BLaER1 treated with 17β-estradiol and CSF1 and Interleukin-3, amounts not matched to agents 10 nM and 100 nM (cell line): ENCODE results near the gene KPNA3.
"Not testable (repeated sequence)": the region's sequence is repeated elsewhere in the genome, so short reads cannot be mapped to it uniquely, and the experiment has no call there.

ENCODE experiments used
- H3K27ac ChIP-seq, 11 experiments: shearing (Covaris generic); formaldehyde crosslinking; 2 replicates each; pipeline ENCODE4 v1.8.1; 2022
- H3K27me3 ChIP-seq, 11 experiments: shearing (Covaris generic); formaldehyde crosslinking; 2 replicates each; pipeline ENCODE4 v1.8.1; 2022
- H3K36me3 ChIP-seq, 11 experiments: shearing (Covaris generic); formaldehyde crosslinking; 2 replicates each; pipeline ENCODE4 v1.8.1; 2022
- H3K4me1 ChIP-seq, 10 experiments: shearing (Covaris generic); formaldehyde crosslinking; 2 replicates each; pipeline ENCODE4 v1.8.1; 2022
- H3K4me2 ChIP-seq, 11 experiments: shearing (Covaris generic); formaldehyde crosslinking; 2 replicates each; pipeline ENCODE4 v1.8.1; 2022
- H3K4me3 ChIP-seq, 10 experiments: shearing (Covaris generic); formaldehyde crosslinking; 2 replicates each; pipeline ENCODE4 v1.8.1; 2022
- H3K9ac ChIP-seq, 11 experiments: shearing (Covaris generic); formaldehyde crosslinking; 2 replicates each; pipeline ENCODE4 v1.8.1; 2022
- H3K9me3 ChIP-seq, 11 experiments: shearing (Covaris generic); formaldehyde crosslinking; replicated peaks in 1 of 11; 2 replicates each; pipeline ENCODE4 v1.8.1; 2022
- H4K20me1 ChIP-seq, 11 experiments: shearing (Covaris generic); formaldehyde crosslinking; 2 replicates each; pipeline ENCODE4 v1.8.1; 2022
- Cebpa-rat ChIP-seq, 11 experiments: shearing (Covaris generic); IDR thresholded peaks; 2 replicates each; pipeline ENCODE4 v1.8.1; 2022

The KPNA3 gene

DNA sequence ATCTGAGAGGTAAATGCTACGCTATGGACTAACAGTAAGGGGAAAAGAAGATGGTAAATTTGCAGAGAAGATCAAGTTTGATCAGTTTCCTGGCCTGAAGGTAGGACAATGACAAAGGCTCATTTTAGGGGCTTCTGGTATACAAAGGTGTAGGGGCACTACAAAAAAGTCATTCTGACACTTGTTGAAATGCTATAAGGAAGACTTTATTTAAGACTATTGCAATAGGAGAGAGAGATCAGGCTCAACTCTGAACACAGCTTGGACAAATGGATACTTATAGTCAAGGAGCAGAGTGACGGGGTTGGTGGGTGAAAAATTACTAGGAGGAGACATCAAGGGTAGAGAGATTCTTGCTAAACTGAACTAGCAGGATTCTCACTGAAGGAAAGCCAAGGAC, 37.2 kb upstream of the KPNA3 start:
- H3K9me3 ChIP-seq: peaks cover 8 to 21% (median 19%) of the 10 kb centered on the region in 11 experiments; a peak in 19 of 22 replicates
- 0 out of 22 replicates have a peak, but pooled peaks cover 0 to 3% (median 0%) of the 10 kb centered on the region in 11 experiments for H3K36me3 ChIP-seq
- peaks cover 0 to 15% (median 0%) of the 10 kb centered on the region in 10 experiments; a peak in 1 of 20 replicates for H3K4me1 ChIP-seq
- H3K27ac ChIP-seq: no peak overlapping the region
- H3K4me2 ChIP-seq: no peak overlapping the region
- no peak overlapping the region for H3K9ac ChIP-seq
- no peaks in the 10 kb centered on the region for H3K27me3 ChIP-seq
- no peak overlapping the region for H3K4me3 ChIP-seq
- no peaks in the 10 kb centered on the region for H4K20me1 ChIP-seq
- no peak for TF ChIP-seq Cebpa-rat (IDR thresholded peaks at IDR 0.05)

DNA sequence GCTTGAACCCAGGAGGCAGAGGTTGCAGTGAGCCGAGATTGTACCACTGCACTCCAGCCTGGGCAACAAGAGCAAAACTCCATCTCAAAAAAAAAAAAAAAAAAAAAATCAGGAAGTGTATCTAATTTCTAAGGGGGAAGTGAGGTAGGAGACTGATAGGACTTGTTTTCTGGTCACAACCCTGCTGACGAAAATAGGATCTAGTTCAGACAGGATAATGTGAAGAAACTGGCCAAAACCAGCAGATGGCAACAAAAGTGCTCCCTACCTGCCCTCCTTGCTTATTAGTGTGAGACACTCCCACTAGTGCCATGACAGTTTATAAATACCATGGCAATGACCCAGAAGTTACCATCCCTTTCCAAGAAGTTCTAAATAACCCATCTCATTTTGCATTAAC, 36.0 kb upstream of the KPNA3 start:
- Histone ChIP-seq H3K4me1 (peaks cover 0 to 15% (median 0%) of the 10 kb centered on the region in 10 experiments; a peak in 1 of 20 replicates), H4K20me1 (no peaks in the 10 kb centered on the region), H3K9me3 (peaks cover 8 to 21% (median 19%) of the 10 kb centered on the region in 11 experiments; a peak in 19 of 22 replicates), H3K4me3 (no peak overlapping the region), H3K36me3 (0 out of 22 replicates have a peak, but pooled peaks cover 0 to 3% (median 0%) of the 10 kb centered on the region in 11 experiments), H3K27me3 (no peaks in the 10 kb centered on the region), H3K4me2 (peak overlapping the region in 1 of 11 experiments; percentile 12; a peak in 1 of 22 replicates), H3K27ac (no peak overlapping the region), H3K9ac (no peak overlapping the region)
- TF ChIP-seq Cebpa-rat (IDR thresholded peaks at IDR 0.05): no peak

DNA sequence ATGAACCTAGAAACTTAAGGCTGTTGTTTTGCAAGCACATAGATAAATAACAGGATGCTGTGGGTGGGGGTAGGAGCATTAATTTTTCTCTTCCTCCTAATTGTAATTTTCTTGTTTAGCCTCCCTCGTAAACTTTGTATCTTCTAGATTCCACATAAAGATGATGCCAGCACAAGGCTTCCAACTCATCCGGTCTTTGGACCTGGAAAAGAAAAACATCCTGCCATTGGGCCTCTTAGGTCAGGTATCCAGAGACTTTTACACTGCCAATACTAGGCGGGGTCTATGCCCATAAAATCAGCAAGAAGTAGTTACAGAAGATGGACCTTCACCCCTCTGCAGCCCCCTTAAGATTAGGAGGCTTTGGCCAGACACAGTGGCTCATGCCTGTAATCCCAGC, 35.4 kb upstream of the KPNA3 start:
- 0 out of 22 replicates have a peak, but pooled peaks cover 0 to 3% (median 0%) of the 10 kb centered on the region in 11 experiments for H3K36me3 ChIP-seq
- no peaks in the 10 kb centered on the region for H4K20me1 ChIP-seq
- no peak for TF ChIP-seq Cebpa-rat (IDR thresholded peaks at IDR 0.05)
- peaks cover 8 to 21% (median 19%) of the 10 kb centered on the region in 11 experiments; a peak in 19 of 22 replicates for H3K9me3 ChIP-seq
- no peak overlapping the region for H3K4me3 ChIP-seq
- H3K4me2 ChIP-seq: no peak overlapping the region
- H3K4me1 ChIP-seq: peaks cover 0 to 15% (median 0%) of the 10 kb centered on the region in 10 experiments; a peak in 1 of 20 replicates
- no peaks in the 10 kb centered on the region for H3K27me3 ChIP-seq
- no peak overlapping the region for H3K9ac ChIP-seq
- no peak overlapping the region for H3K27ac ChIP-seq

DNA sequence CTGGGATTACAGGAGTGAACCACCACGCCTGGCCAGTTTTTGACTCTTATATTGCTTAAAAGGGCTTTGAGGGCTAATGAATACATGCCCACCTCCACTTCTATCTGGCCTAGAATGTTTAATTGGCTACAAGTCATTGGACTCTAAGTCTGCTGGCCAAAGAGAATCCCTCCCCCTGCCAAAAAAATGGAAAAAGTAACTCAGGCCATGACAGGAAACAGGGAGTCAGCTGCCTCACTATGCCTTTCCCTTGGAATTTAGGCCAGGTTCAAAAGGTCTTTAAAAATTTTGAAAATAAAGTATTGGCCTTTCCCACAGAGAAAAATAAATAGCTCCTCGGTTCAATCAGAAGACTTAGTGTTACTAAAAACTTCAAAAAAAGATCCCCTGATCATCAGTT, 34.9 kb upstream of the KPNA3 start:
- Histone ChIP-seq H3K36me3 (0 out of 22 replicates have a peak, but pooled peaks cover 0 to 3% (median 0%) of the 10 kb centered on the region in 11 experiments), H3K9ac (no peak overlapping the region), H3K4me1 (peaks cover 0 to 15% (median 0%) of the 10 kb centered on the region in 10 experiments; a peak in 1 of 20 replicates), H3K27ac (no peak overlapping the region), H3K4me2 (no peak overlapping the region), H3K4me3 (no peak overlapping the region), H3K9me3 (peaks cover 8 to 21% (median 19%) of the 10 kb centered on the region in 11 experiments; a peak in 19 of 22 replicates), H4K20me1 (no peaks in the 10 kb centered on the region), H3K27me3 (no peaks in the 10 kb centered on the region)
- TF ChIP-seq Cebpa-rat (IDR thresholded peaks at IDR 0.05): no peak

DNA sequence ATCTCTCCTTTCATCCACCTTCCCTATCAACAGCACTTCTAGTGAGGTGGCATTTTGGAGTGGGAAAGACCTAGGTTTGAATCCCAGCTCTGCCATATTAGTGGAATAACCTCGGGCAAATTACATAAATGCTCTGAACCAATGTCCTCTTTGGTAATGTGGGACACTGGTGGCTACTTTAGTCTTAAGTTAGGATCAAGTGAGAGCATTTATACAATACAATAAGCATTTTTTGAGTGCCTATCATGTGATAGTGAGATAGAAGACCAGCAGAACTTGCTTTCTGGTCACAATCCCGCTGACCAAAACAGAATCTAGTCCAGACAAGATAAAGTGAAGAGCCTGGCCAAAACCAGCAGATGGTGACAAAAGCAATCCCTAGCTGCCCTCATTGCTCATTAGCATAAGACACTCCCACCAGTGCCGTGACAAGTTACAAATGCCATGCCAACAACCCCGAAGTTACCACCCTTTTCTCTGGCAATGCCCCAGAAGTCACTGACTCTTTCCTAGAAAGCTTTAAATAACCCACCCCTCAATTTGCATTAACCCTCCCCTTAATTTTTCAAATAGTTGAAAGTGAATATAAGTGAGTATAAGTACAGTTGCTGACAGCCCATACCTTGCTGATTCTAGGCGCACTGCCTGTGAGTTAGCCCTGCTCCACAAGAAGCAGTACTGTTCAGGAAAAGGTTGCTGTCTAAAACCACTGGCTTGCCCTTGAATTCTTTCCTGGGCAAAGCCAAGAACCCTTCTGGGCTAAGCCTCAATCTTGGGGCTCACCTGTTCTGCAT, 28.9 kb upstream of the KPNA3 start:
- Histone ChIP-seq H3K4me3 (no peak overlapping the region), H4K20me1 (no peaks in the 10 kb centered on the region), H3K9ac (no peak overlapping the region), H3K36me3 (no peaks in the 10 kb centered on the region), H3K27me3 (no peaks in the 10 kb centered on the region), H3K4me1 (no peaks in the 10 kb centered on the region), H3K9me3 (peaks cover 0 to 4% (median 0%) of the 10 kb centered on the region in 11 experiments; a peak in 2 of 22 replicates), H3K27ac (no peak overlapping the region), H3K4me2 (no peak overlapping the region)
- TF ChIP-seq Cebpa-rat (IDR thresholded peaks at IDR 0.05): no peak

DNA sequence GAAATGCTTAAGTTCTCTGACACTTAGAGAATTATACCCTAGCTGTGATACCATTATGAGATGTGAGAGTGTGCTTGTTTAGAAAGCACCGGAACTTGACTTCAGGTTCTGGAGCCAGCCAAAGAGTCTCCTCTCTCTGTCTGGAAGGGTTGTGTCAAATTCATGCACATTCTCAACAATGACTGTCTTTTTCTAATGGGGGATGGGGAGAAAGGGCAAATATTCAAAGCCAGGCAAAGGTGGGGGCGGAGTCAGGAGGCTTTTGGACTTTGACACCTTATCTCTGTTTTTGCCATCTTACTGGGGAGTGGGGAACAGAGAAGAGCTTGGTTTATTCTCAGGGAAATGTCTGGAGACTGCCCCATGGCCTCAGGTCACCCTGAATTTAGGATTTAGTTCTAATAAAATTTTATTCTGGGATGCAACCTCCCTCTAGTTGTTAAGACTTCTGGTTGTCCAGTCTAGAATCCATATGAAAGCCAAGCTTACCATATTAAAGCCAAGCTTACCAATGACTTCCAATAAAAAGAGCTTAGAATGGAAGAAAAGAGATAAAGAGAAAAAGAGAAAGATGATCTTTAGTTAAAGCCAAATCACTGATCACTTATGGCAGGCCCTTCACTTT, 28.2 kb upstream of the KPNA3 start:
- TF ChIP-seq Cebpa-rat (IDR thresholded peaks at IDR 0.05): no peak
- no peak overlapping the region for H3K4me3 ChIP-seq

DNA sequence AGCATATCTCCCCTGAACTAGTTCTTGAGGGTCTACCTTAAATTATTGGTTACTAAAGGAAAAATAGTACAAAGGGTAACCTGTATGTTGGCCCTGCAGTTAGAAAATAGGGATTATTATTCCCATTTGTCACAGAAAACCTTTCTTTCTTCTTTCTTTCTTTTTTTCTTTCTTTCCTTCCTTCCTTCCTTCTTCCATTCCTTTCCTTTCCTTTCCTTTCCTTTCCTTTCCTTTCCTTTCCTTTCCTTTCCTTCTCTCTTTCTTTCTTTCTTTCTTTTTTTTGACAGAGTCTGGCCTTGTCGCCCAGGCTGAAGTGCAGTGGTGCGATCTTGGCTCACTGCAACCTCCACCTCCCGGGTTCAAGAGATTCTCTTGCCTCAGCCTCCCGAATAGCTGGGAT, 23.6 kb upstream of the KPNA3 start:
- not testable (repeated sequence) for H3K27ac ChIP-seq, H3K9ac ChIP-seq, H3K27me3 ChIP-seq, H3K4me1 ChIP-seq, H3K9me3 ChIP-seq, H3K4me2 ChIP-seq, H3K4me3 ChIP-seq, H4K20me1 ChIP-seq, H3K36me3 ChIP-seq

More for the DNA sequence above, 28.2 kb upstream of the KPNA3 start:
- Histone ChIP-seq H3K4me1 (no peaks in the 10 kb centered on the region), H3K36me3 (no peaks in the 10 kb centered on the region), H3K27me3 (no peaks in the 10 kb centered on the region), H3K4me2 (no peak overlapping the region), H3K27ac (no peak overlapping the region), H3K9me3 (peaks cover 0 to 4% (median 0%) of the 10 kb centered on the region in 11 experiments; a peak in 2 of 22 replicates), H4K20me1 (no peaks in the 10 kb centered on the region), H3K9ac (no peak overlapping the region)

DNA sequence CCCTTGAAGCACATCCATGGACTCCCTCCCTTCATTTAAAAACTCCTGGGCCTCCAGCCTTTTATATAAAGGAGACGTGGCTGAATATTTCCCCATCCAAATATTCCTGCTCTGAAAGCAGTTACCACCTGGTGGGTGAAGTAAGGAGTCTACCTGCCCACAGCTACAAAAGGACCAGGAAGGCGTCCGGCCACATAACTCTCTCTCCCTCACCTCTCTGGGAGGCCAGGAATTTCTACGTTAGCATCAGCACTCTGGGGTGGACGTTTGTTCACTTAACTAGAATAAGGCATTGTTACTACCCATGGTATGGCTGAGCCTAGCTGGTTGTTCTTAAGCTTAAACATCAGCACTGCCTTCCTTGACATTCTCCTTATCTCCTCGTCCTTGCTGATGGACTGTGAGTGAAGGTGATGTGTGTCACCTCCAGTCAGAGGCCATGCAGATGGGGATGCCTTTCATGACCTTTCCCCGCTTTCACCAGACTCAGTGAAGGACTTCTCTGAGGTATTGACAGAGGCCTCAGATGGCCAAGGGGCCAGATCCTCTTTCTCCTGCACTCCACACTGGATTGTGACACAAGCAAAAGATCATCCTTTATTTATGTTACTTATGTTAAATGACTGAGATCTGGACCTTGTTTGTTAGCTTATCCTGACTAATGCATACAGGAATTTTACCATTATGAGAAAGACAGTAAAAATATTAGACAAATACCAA, 22.2 kb upstream of the KPNA3 start:
- no peak overlapping the region for H3K27ac ChIP-seq
- H3K4me3 ChIP-seq: no peak overlapping the region
- H3K36me3 ChIP-seq: no peaks in the 10 kb centered on the region
- TF ChIP-seq Cebpa-rat (IDR thresholded peaks at IDR 0.05): no peak
- H3K4me2 ChIP-seq: no peak overlapping the region
- peaks cover 0 to 7% (median 0%) of the 10 kb centered on the region in 11 experiments; a peak in 2 of 22 replicates for H3K9me3 ChIP-seq
- no peaks in the 10 kb centered on the region for H3K4me1 ChIP-seq
- H4K20me1 ChIP-seq: no peaks in the 10 kb centered on the region
- H3K9ac ChIP-seq: no peak overlapping the region
- no peaks in the 10 kb centered on the region for H3K27me3 ChIP-seq

DNA sequence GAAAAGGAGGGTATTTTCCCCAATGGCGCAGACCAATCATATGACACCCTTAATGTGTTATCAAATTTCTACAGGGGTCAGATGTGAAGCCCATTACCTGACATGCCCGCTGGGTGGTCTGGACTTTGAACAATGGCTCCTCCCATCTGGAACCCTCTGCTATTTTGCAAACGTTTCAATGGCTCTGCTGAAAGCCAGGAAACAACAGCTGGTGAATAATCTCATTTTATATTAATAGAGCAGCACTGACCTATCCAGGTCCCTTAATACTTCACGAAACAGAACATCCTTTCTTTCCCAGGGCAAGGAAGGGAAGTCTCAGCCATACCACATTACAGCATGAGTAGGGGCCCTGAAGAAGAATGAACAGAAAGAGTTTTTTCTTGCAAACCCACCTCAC, 20.3 kb upstream of the KPNA3 start:
- TF ChIP-seq Cebpa-rat (IDR thresholded peaks at IDR 0.05): no peak
- Histone ChIP-seq H4K20me1 (no peaks in the 10 kb centered on the region), H3K36me3 (no peaks in the 10 kb centered on the region), H3K9ac (no peak overlapping the region), H3K4me2 (no peak overlapping the region), H3K9me3 (peaks cover 0 to 7% (median 0%) of the 10 kb centered on the region in 11 experiments; a peak in 2 of 22 replicates), H3K4me1 (no peaks in the 10 kb centered on the region), H3K27me3 (no peaks in the 10 kb centered on the region), H3K4me3 (no peak overlapping the region), H3K27ac (no peak overlapping the region)
